ENCODE measurements around the gene PRH2.

GRCh38 chr12:10956085-10956484, 27.0 kb downstream of the PRH2 start:
- no peak for TF ChIP-seq GATA3 (IDR thresholded peaks at IDR 0.05; ENCODE audit: low read depth, low read length)
- no peak for TF ChIP-seq GATA2 (IDR thresholded peaks at IDR 0.05; ENCODE audit: low read depth, low read length)
